Measurements from ENCODE around the gene PLTP.
A peak's percentile ranks its signal among the peaks of the same experiment; 100 is the strongest.
"Not testable (repeated sequence)": the region's sequence is repeated elsewhere in the genome, so short reads cannot be mapped to it uniquely, and the experiment has no call there.

The PLTP gene

GRCh38 chr20:45920462-45921336, 8.7 kb upstream of the PLTP start:
- no peak for DNase-seq (ENCODE audit: low read depth in 2 of 2)

GRCh38 chr20:45919542-45920399, 7.8 kb upstream of the PLTP start:
- no peak for DNase-seq (ENCODE audit: low read depth in 2 of 2)

- no peak for DNase-seq (ENCODE audit: low read depth in 2 of 2)
Observed at GRCh38 chr20:45918779-45919537, 7.0 kb upstream of the PLTP start.

- DNase-seq (ENCODE audit: low read depth in 2 of 2), result no peak
Observed at GRCh38 chr20:45918182-45918737, 6.3 kb upstream of the PLTP start.

GRCh38 chr20:45917790-45918141, 5.8 kb upstream of the PLTP start:
- no peak for DNase-seq (ENCODE audit: low read depth in 2 of 2)

GRCh38 chr20:45913116-45913515, 1.2 kb upstream of the PLTP start:
- DNase-seq (ENCODE audit: low read depth in 2 of 2), result no peak

GRCh38 chr20:45912344-45912682, 358 bp upstream of the PLTP start:
- no peak for DNase-seq (ENCODE audit: low read depth in 2 of 2)

GRCh38 chr20:45910670-45911485, 1.1 kb downstream of the PLTP start:
- peak; percentile 85 to 96 for DNase-seq (ENCODE audit: low read depth in 2 of 2)

GRCh38 chr20:45909817-45910669, 1.9 kb downstream of the PLTP start:
- DNase-seq (ENCODE audit: low read depth in 2 of 2), result no peak

- DNase-seq (ENCODE audit: low read depth in 2 of 2), result no peak
Observed at GRCh38 chr20:45909336-45909808, 2.6 kb downstream of the PLTP start.

- no peak for DNase-seq (ENCODE audit: low read depth in 2 of 2)
Observed at GRCh38 chr20:45908084-45908483, 3.9 kb downstream of the PLTP start.

GRCh38 chr20:45907219-45907948, 4.6 kb downstream of the PLTP start:
- no peak for DNase-seq (ENCODE audit: low read depth in 2 of 2)

- DNase-seq (ENCODE audit: low read depth in 2 of 2), result no peak
Observed at GRCh38 chr20:45905505-45906079, 6.4 kb downstream of the PLTP start.

- no peak for DNase-seq (ENCODE audit: low read depth in 2 of 2)
Observed at GRCh38 chr20:45904583-45905504, 7.1 kb downstream of the PLTP start.

- no peak for DNase-seq (ENCODE audit: low read depth in 2 of 2)
Observed at GRCh38 chr20:45902199-45902701, 9.7 kb downstream of the PLTP start.

GRCh38 chr20:45901332-45901731, 10.6 kb downstream of the PLTP start:
- DNase-seq (ENCODE audit: low read depth in 2 of 2), result not testable (repeated sequence)

- DNase-seq (ENCODE audit: low read depth in 2 of 2), result no peak
Observed at GRCh38 chr20:45899046-45899835, 12.7 kb downstream of the PLTP start.
